Measurements from ENCODE around the gene TMEM178A. TPM values are rescaled to one million over a fixed set of nuclear protein-coding genes. Genes with fewer than 3 reads are reported as not detected.
"Not testable (repeated sequence)": the region's sequence is repeated elsewhere in the genome, so short reads cannot be mapped to it uniquely, and the experiment has no call there.

TMEM178A gene
- total RNA-seq, 1 donor from 2014 or later: 32.9 TPM

- H3K9me3 Mint-ChIP-seq (ENCODE audit: low read depth): no peaks in the 10 kb centered on the region
- H3K4me3 Mint-ChIP-seq (ENCODE audit: low read depth): no peak overlapping the region
- H3K27me3 Mint-ChIP-seq: peaks cover 2% of the 10 kb centered on the region
- H3K4me1 Mint-ChIP-seq (ENCODE audit: low read depth): peaks cover 8% of the 10 kb centered on the region
- no peak for TF ChIP-seq CTCF (IDR thresholded peaks at IDR 0.05; ENCODE audit: unreplicated experiment)
- H3K27ac Mint-ChIP-seq: no peak overlapping the region
- no peak for DNase-seq (ENCODE audit: low spot score, unreplicated experiment)
- H3K36me3 Mint-ChIP-seq (ENCODE audit: insufficient read depth): no peaks in the 10 kb centered on the region
Measured at GRCh38 chr2:39622860-39623259, 42.9 kb upstream of the TMEM178A start.

GRCh38 chr2:39623917-39624316 is 41.8 kb upstream of the TMEM178A start:
- no peak for TF ChIP-seq CTCF (IDR thresholded peaks at IDR 0.05; ENCODE audit: unreplicated experiment)
- Mint-ChIP-seq H3K27ac (no peak overlapping the region), H3K27me3 (peaks cover 2% of the 10 kb centered on the region), H3K36me3 (ENCODE audit: insufficient read depth) (no peaks in the 10 kb centered on the region), H3K9me3 (ENCODE audit: low read depth) (no peaks in the 10 kb centered on the region), H3K4me1 (ENCODE audit: low read depth) (peaks cover 8% of the 10 kb centered on the region), H3K4me3 (ENCODE audit: low read depth) (no peak overlapping the region)
- DNase-seq (ENCODE audit: low spot score, unreplicated experiment): no peak

GRCh38 chr2:39625193-39625926 is 40.4 kb upstream of the TMEM178A start:
- no peak overlapping the region for H3K27ac Mint-ChIP-seq
- no peak overlapping the region for H3K4me3 Mint-ChIP-seq (ENCODE audit: low read depth)
- H3K9me3 Mint-ChIP-seq (ENCODE audit: low read depth): peaks cover 4% of the 10 kb centered on the region
- no peaks in the 10 kb centered on the region for H3K36me3 Mint-ChIP-seq (ENCODE audit: insufficient read depth)
- no peak for DNase-seq (ENCODE audit: low spot score, unreplicated experiment)
- H3K27me3 Mint-ChIP-seq: peaks cover 2% of the 10 kb centered on the region
- no peak for TF ChIP-seq CTCF (IDR thresholded peaks at IDR 0.05; ENCODE audit: unreplicated experiment)
- H3K4me1 Mint-ChIP-seq (ENCODE audit: low read depth): peaks cover 8% of the 10 kb centered on the region

- DNase-seq (ENCODE audit: low spot score, unreplicated experiment): no peak
- TF ChIP-seq CTCF (IDR thresholded peaks at IDR 0.05; ENCODE audit: unreplicated experiment): no peak
- Mint-ChIP-seq H3K9me3 (ENCODE audit: low read depth) (peaks cover 7% of the 10 kb centered on the region), H3K27ac (no peak overlapping the region), H3K4me3 (ENCODE audit: low read depth) (no peak overlapping the region), H3K27me3 (peaks cover 2% of the 10 kb centered on the region), H3K36me3 (ENCODE audit: insufficient read depth) (no peaks in the 10 kb centered on the region), H3K4me1 (ENCODE audit: low read depth) (peaks cover 8% of the 10 kb centered on the region)
Measured at GRCh38 chr2:39625927-39626270, 39.8 kb upstream of the TMEM178A start.

- not testable (repeated sequence) for H3K4me1 Mint-ChIP-seq (ENCODE audit: low read depth); H3K4me3 Mint-ChIP-seq (ENCODE audit: low read depth); H3K27ac Mint-ChIP-seq; DNase-seq (ENCODE audit: low spot score, unreplicated experiment); H3K9me3 Mint-ChIP-seq (ENCODE audit: low read depth); H3K27me3 Mint-ChIP-seq; H3K36me3 Mint-ChIP-seq (ENCODE audit: insufficient read depth)
Measured at GRCh38 chr2:39628346-39628745, 37.4 kb upstream of the TMEM178A start.

GRCh38 chr2:39629646-39630045 is 36.1 kb upstream of the TMEM178A start:
- H3K9me3 Mint-ChIP-seq (ENCODE audit: low read depth): peaks cover 7% of the 10 kb centered on the region
- no peak overlapping the region for H3K4me3 Mint-ChIP-seq (ENCODE audit: low read depth)
- no peaks in the 10 kb centered on the region for H3K36me3 Mint-ChIP-seq (ENCODE audit: insufficient read depth)
- DNase-seq (ENCODE audit: low spot score, unreplicated experiment): no peak
- peaks cover 8% of the 10 kb centered on the region for H3K4me1 Mint-ChIP-seq (ENCODE audit: low read depth)
- no peak for TF ChIP-seq CTCF (IDR thresholded peaks at IDR 0.05; ENCODE audit: unreplicated experiment)
- H3K27ac Mint-ChIP-seq: no peak overlapping the region
- no peaks in the 10 kb centered on the region for H3K27me3 Mint-ChIP-seq

All from progenitor cell of endocrine pancreas (in vitro differentiated cells).